Duodenal mucosa (tissue), 2 donors: ENCODE data around the gene CNTFR.

Experiments used
- H3K27ac ChIP-seq: one replicate; pipeline ENCODE4 v1.7.0; 2013; ENCODE audit warnings: low read depth, low read length
- H3K27me3 ChIP-seq, 2 donors: one replicate each; pipeline ENCODE4 v1.7.0; 2013; ENCODE audit warnings: low read length in 2 of 2, control low read depth in 1 of 2; ENCODE audit not compliant: insufficient read depth in 2 of 2, control insufficient read depth in 1 of 2
- H3K36me3 ChIP-seq, 2 donors: one replicate each; pipeline ENCODE4 v1.7.0; 2013; ENCODE audit warnings: low read length in 2 of 2, control low read depth in 1 of 2; ENCODE audit not compliant: insufficient read depth in 2 of 2, control insufficient read depth in 1 of 2
- H3K4me1 ChIP-seq, 2 donors: one replicate each; pipeline ENCODE4 v1.7.0; 2013; ENCODE audit warnings: low read length in 2 of 2, control low read depth in 1 of 2; ENCODE audit not compliant: insufficient read depth in 2 of 2, control insufficient read depth in 1 of 2
- H3K4me3 ChIP-seq, 2 donors: one replicate each; pipeline ENCODE4 v1.7.0; 2013; ENCODE audit warnings: low read length in 2 of 2, low read depth in 1 of 2
- H3K9ac ChIP-seq, 2 donors: one replicate each; pipeline ENCODE4 v1.7.0; 2013; ENCODE audit warnings: low read length in 2 of 2, low read depth in 1 of 2
- H3K9me3 ChIP-seq, 2 donors: one replicate each; pipeline ENCODE4 v1.7.0; 2013; ENCODE audit warnings: low read length in 2 of 2, control low read depth in 1 of 2; ENCODE audit not compliant: control insufficient read depth in 1 of 2

Gene CNTFR

DNA sequence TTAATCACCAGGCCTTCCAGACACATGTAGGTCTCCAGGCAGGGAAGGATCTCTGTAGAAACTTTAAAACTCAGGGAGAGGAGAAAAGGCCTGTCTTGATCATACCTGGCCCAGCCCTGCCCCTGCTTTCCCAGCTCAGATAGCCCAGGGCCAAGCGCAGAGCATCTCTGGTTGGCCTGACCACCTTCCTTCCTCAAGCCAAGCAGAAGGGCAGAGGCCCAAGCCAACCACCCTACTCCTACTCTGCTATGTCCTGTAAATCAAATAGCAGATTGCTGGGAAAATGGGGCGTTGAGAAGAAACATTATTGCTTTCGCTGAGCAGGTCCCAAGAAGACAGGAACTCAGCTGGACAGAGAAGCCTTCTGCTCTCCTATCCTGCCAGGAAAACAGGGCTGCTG is 81.1 kb downstream of the CNTFR start:
- H3K36me3 ChIP-seq: no peaks in the 10 kb centered on the region
- peaks cover 9 to 11% of the 10 kb centered on the region in 2 donors for H3K4me1 ChIP-seq
- H3K9ac ChIP-seq: no peak overlapping the region
- no peak overlapping the region for H3K4me3 ChIP-seq
- no peaks in the 10 kb centered on the region for H3K9me3 ChIP-seq
- H3K27ac ChIP-seq: no peak overlapping the region
- H3K27me3 ChIP-seq: no peaks in the 10 kb centered on the region

DNA sequence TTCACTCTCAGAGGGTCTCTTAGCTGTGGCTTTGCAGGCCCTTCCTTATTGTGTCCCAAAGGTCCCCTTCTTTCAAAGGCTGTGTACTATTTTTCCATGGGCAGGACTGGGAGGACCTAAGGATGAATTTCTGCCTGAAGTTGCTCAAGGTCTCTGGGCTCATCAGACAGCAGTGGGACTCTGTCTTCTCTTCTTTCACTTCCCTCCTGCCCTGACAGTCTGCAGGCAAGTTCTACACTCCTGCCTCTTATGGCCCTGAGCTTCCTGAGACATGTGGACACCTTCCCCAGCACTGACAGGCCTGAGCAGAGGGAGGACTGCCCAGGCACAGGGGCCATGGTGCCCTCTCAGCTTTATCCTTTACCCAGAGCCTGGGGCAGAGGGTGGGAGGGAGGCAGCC is 81.6 kb downstream of the CNTFR start:
- H3K27me3 ChIP-seq: no peaks in the 10 kb centered on the region
- no peak overlapping the region for H3K4me3 ChIP-seq

DNA sequence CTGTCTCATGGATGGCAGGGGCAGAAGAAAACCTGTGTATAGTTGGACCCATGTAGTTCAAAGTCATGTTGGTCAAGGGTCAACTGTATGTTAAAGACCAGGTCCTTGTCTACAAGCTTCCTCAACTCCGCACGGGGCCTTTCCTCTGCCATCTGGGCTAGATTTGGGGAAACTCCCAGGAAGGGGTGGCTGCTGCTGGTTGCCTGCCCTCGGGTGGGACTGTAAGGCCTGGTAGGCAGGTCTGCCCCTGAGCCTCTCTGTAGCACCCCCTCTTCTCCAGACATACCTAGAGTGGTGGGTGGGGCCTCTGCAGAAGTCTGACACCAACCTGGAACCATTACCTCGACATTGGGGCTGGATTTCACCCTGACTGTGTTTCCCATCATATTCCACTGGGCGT is 82.0 kb downstream of the CNTFR start:
- Histone ChIP-seq H3K36me3 (no peaks in the 10 kb centered on the region), H3K9me3 (no peaks in the 10 kb centered on the region), H3K27ac (no peak overlapping the region)

More for the DNA sequence above, 81.6 kb downstream of the CNTFR start:
- H3K9me3 ChIP-seq: no peaks in the 10 kb centered on the region
- H3K9ac ChIP-seq: no peak overlapping the region
- peaks cover 9 to 11% of the 10 kb centered on the region in 2 donors for H3K4me1 ChIP-seq
- no peak overlapping the region for H3K27ac ChIP-seq
- no peaks in the 10 kb centered on the region for H3K36me3 ChIP-seq

DNA sequence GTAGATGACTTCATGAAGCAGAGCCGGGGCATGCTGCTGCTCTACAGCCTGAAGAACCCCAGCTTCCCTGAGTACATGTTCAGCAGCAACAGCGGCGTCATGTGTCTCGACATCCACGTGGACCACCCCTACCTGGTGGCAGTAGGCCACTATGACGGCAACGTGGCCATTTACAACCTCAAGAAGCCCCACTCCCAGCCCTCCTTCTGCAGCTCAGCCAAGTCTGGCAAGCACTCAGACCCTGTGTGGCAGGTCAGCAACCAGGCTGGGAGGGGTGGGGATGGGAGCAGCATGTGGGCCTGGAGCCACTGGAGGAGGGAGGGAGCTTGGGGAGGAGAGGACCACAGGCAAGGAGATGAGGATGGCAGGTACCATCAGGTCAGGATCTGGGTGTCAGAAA is 82.9 kb downstream of the CNTFR start:
- H3K36me3 ChIP-seq: no peaks in the 10 kb centered on the region
- no peak overlapping the region for H3K9ac ChIP-seq
- no peaks in the 10 kb centered on the region for H3K9me3 ChIP-seq
- H3K27ac ChIP-seq: no peak overlapping the region
- peaks cover 9% of the 10 kb centered on the region in 2 donors for H3K4me1 ChIP-seq
- H3K27me3 ChIP-seq: no peaks in the 10 kb centered on the region
- H3K4me3 ChIP-seq: no peak overlapping the region

More for the DNA sequence above, 82.0 kb downstream of the CNTFR start:
- no peak overlapping the region for H3K9ac ChIP-seq
- no peak overlapping the region for H3K4me3 ChIP-seq
- peaks cover 9 to 11% of the 10 kb centered on the region in 2 donors for H3K4me1 ChIP-seq
- H3K27me3 ChIP-seq: no peaks in the 10 kb centered on the region

DNA sequence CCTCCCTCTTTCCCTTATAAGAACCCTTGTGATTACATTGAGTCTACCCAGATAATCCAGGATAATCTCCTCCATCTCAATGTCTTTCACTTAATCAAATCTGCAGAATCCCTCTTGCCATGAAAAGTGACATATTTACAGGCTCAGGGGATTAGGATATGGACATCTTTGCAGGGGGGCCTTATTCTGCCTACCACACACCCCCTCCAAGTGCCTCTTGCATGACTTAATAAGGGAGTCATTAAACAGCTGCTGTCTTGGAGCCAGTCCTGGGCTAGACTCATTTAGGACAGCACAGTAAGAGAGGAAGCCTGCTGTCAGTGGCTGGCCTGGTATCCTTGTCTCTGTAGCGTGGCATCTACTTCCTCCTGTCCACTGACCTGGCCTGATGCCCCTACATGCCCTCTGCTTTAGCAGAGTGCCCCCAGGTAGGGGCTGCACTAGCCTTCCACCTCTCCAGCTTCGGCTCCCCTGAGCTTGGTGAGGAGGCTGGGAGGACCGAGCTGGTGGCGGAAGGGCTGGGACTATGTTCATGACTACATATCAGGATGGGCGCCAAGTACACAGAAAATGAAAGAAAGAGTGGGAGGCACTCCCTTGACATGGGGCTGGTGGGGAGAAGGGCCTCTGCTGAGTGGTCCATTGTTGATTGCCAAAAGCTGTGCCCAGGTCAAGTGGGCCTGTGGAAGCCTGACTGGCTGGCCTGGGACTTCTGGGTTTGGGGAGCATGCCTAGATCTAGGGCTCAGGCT is 84.0 kb downstream of the CNTFR start:
- no peak overlapping the region for H3K27ac ChIP-seq
- no peaks in the 10 kb centered on the region for H3K27me3 ChIP-seq
- no peak overlapping the region for H3K4me3 ChIP-seq
- no peaks in the 10 kb centered on the region for H3K36me3 ChIP-seq
- H3K4me1 ChIP-seq: peaks cover 0 to 2% of the 10 kb centered on the region in 2 donors
- no peaks in the 10 kb centered on the region for H3K9me3 ChIP-seq
- H3K9ac ChIP-seq: no peak overlapping the region

DNA sequence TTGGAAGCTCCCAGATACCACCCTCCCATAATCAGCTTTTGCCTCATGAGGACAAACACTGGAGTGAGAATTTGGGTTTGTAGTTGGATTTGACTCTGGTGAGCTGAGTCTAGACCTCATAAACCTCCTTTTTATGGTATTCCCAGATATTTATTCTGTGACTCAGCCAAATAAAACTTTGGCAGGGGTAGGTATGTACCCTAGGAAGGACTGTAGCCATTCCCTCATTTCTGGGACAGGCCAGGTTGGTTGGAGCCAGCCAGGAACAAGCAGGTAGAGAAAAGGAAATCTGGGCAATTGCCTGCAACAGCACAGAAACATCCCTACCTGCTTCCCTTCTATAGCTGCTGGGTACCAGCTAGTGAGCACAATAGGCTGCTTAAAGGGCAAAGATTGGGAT is 86.1 kb downstream of the CNTFR start:
- H3K27ac ChIP-seq: no peak overlapping the region
- no peaks in the 10 kb centered on the region for H3K4me1 ChIP-seq

DNA sequence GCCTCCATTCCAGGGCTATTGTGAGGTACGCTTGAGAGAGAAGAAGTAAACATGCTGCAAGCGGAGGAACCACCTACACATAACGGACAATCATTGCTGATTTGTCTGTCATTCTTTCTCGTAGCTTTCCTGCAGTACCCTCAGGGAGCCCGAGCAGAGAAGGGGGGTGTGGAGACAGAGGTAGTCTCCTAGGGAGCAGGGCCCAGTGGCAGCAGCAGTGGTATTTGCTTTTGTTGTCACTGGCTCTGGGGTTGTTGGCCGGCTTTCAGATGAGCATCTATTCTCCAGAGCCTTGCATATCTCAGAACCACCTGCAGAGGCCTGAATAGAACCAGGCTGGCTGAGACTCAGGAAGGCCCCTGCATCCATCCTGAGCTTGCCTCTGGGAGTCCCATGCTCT is 86.6 kb downstream of the CNTFR start:
- H3K9me3 ChIP-seq: no peaks in the 10 kb centered on the region
- H3K4me1 ChIP-seq: no peaks in the 10 kb centered on the region
- no peaks in the 10 kb centered on the region for H3K36me3 ChIP-seq
- no peak overlapping the region for H3K9ac ChIP-seq
- H3K4me3 ChIP-seq: no peak overlapping the region
- no peaks in the 10 kb centered on the region for H3K27me3 ChIP-seq
- no peak overlapping the region for H3K27ac ChIP-seq

More for the DNA sequence above, 86.1 kb downstream of the CNTFR start:
- Histone ChIP-seq H3K27me3 (no peaks in the 10 kb centered on the region), H3K36me3 (no peaks in the 10 kb centered on the region), H3K4me3 (no peak overlapping the region), H3K9me3 (no peaks in the 10 kb centered on the region), H3K9ac (no peak overlapping the region)

DNA sequence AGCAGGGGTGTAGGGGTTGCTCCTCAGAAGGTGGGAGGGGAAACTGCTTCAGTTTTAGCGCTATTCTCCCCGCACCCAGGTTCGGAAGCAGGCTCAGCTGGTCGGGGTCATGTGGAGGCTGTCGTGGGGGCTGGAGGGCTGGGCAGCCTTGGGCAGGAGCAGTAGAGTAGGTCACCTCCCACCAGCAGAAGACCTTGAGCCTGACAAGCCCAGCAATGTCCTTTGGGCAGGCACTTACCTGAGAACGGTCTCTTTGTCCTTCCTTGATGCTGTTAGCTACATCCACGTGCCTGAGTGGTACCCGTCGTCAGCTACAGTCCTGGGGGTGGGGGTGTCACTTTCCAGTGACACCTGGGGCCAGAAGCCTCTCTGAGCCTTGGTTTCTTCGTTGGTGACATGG is 87.1 kb downstream of the CNTFR start:
- Histone ChIP-seq H3K4me3 (no peak overlapping the region), H3K9me3 (no peaks in the 10 kb centered on the region), H3K27me3 (no peaks in the 10 kb centered on the region), H3K9ac (no peak overlapping the region), H3K36me3 (no peaks in the 10 kb centered on the region), H3K4me1 (no peaks in the 10 kb centered on the region), H3K27ac (no peak overlapping the region)

DNA sequence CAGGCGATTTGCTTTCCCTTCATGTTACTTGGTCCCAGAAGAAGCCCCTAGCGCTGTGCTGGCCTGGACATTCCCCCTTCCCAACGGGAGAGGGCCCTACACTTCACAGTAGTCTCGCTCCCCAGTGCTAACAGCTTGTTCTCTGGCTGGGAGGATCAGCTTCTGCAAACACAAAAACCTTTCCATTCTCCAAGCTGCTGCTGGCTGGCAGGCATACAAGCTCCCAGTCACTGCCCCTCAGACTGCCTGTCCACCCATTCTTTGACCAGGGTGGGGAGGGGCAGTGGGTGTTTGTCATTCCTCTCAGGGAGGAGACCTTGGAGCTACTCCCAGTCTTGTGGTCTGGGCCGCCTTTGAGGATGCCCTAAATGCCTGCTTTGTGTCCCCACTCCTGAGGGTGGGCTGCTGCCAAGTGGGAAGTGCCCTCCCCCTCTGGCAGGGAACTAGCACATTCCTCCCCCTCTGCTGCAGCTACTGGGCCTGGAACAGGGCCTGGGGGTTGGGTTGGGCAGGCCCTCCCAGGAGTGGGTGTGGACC is 87.6 kb downstream of the CNTFR start:
- no peaks in the 10 kb centered on the region for H3K9me3 ChIP-seq
- no peak overlapping the region for H3K27ac ChIP-seq
- H3K9ac ChIP-seq: no peak overlapping the region
- H3K4me1 ChIP-seq: no peaks in the 10 kb centered on the region
- no peaks in the 10 kb centered on the region for H3K27me3 ChIP-seq
- H3K36me3 ChIP-seq: no peaks in the 10 kb centered on the region
- H3K4me3 ChIP-seq: no peak overlapping the region
